Nephron progenitor cell (in vitro differentiated cells): ENCODE data around the gene MAGI2.

Experiments
- DNase-seq: peaks from one replicate; pipeline ENCODE4 v3.0.0; 2021
- H3K27ac Mint-ChIP-seq: 2 replicates; pipeline ENCODE4 v1.8.0; 2021; ENCODE audit warnings: mild to moderate bottlenecking, moderate library complexity, mixed read lengths
- H3K27me3 Mint-ChIP-seq: 2 replicates; pipeline ENCODE4 v1.8.0; 2021; ENCODE audit warnings: mild to moderate bottlenecking, low read depth, mixed read lengths; ENCODE audit not compliant: poor library complexity
- H3K36me3 Mint-ChIP-seq: 2 replicates; pipeline ENCODE4 v1.8.0; 2021; ENCODE audit warnings: low read depth, mixed read lengths
- H3K4me1 Mint-ChIP-seq: 2 replicates; pipeline ENCODE4 v1.8.0; 2021; ENCODE audit warnings: mixed read lengths
- H3K4me3 Mint-ChIP-seq: 2 replicates; pipeline ENCODE4 v1.8.0; 2021; ENCODE audit warnings: mild to moderate bottlenecking, moderate library complexity, mixed read lengths
- H3K9me3 Mint-ChIP-seq: 2 replicates; pipeline ENCODE4 v1.8.0; 2021; ENCODE audit warnings: mild to moderate bottlenecking, moderate library complexity, mixed read lengths
- TF ChIP-seq, protein P1 (sequence below): fragments of 200-600 bp; sonication (generic); IDR thresholded peaks from 2 replicates; pipeline ENCODE4 v1.5.0; 2021; ENCODE audit warnings: antibody characterized with exemption

Gene MAGI2

DNA sequence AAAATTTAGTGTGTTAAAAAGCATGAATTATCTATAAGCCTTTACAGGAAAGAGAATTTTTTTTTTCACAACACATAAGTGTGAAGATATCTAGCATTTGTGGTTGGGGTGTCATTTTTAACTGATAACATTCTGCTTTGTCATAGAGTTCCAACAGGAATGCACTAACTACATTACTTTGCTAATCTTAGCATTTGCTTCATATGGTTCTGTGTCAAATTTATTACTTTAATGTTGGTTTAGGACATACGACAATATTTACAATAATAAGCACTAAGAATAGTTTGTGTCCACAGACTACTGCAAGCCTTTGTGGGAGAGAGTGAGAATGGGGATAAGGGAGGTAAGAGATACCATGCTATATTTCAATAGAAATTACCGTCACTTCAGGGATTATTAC, 40.6 kb upstream of the MAGI2 start:
- no peaks in the 10 kb centered on the region for H3K4me1 Mint-ChIP-seq
- no peaks in the 10 kb centered on the region for H3K27me3 Mint-ChIP-seq
- no peak for DNase-seq
- no peak overlapping the region for H3K27ac Mint-ChIP-seq
- H3K36me3 Mint-ChIP-seq: no peaks in the 10 kb centered on the region
- no peaks in the 10 kb centered on the region for H3K9me3 Mint-ChIP-seq
- TF ChIP-seq, protein P1, sequence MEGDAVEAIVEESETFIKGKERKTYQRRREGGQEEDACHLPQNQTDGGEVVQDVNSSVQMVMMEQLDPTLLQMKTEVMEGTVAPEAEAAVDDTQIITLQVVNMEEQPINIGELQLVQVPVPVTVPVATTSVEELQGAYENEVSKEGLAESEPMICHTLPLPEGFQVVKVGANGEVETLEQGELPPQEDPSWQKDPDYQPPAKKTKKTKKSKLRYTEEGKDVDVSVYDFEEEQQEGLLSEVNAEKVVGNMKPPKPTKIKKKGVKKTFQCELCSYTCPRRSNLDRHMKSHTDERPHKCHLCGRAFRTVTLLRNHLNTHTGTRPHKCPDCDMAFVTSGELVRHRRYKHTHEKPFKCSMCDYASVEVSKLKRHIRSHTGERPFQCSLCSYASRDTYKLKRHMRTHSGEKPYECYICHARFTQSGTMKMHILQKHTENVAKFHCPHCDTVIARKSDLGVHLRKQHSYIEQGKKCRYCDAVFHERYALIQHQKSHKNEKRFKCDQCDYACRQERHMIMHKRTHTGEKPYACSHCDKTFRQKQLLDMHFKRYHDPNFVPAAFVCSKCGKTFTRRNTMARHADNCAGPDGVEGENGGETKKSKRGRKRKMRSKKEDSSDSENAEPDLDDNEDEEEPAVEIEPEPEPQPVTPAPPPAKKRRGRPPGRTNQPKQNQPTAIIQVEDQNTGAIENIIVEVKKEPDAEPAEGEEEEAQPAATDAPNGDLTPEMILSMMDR: no peak
- H3K4me3 Mint-ChIP-seq: no peak overlapping the region

DNA sequence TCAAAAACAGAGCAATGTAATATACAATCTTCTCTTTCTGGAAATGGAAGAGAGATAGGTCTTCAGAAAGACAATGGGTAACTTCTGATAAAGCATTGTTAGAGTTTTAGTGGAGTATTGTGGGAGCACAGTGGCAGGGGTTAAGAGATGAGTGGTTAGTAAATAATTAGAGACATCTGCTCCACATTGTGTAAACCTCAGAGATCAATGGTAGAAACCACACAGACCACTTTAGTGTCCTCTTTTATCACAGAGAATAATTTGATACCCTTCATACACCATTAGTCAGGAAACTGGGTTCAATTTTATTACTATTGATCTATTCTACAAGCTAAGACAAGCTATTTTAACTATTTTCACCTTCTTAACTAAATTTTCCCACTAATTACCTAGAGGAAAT, 35.9 kb upstream of the MAGI2 start:
- TF ChIP-seq, protein P1: no peak
- no peaks in the 10 kb centered on the region for H3K9me3 Mint-ChIP-seq
- no peak overlapping the region for H3K4me3 Mint-ChIP-seq
- H3K4me1 Mint-ChIP-seq: no peaks in the 10 kb centered on the region
- no peak for DNase-seq
- H3K36me3 Mint-ChIP-seq: no peaks in the 10 kb centered on the region
- no peaks in the 10 kb centered on the region for H3K27me3 Mint-ChIP-seq
- no peak overlapping the region for H3K27ac Mint-ChIP-seq

DNA sequence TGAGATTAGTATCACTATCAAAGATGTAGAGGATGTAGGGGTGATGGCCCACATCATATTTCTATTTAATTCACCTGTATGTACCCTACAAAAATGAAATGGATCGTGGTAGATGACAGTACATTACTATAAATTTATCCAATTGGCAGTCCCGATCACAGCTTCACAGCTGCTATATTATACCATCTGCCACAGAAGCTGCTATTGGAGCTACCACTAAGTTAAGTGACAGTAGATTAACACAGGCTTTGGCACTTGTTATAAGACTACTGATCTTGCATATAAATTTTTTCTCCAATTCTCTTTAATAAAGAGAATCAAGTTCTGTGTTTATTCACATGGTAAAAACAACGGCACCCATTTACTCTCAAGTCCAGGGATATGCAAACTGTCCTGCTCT, 24.9 kb upstream of the MAGI2 start:
- Mint-ChIP-seq H3K27me3 (no peaks in the 10 kb centered on the region), H3K4me3 (no peak overlapping the region), H3K9me3 (peaks cover under 1% of the 10 kb centered on the region), H3K27ac (no peak overlapping the region), H3K4me1 (no peaks in the 10 kb centered on the region), H3K36me3 (no peaks in the 10 kb centered on the region)
- DNase-seq: no peak
- TF ChIP-seq, protein P1: no peak

DNA sequence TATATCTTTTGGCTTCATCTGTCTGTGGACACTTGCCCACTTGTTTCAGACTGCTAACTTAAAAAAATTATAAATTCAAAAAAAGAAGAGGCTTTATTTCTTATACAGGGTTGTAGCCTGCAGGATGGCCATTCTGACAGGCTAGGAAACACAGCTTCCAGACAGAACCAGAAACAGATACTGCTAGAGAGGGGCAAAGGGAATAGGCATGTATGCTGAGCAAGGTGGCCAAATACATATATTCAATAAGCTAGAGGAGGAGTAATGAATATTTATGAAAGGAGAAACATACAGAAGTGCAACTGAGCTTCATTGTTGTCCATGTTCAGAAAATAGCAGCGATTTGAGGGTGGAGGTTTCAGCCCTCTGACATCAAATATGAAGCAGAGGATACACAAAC, 22.0 kb upstream of the MAGI2 start:
- Mint-ChIP-seq H3K4me1 (no peaks in the 10 kb centered on the region), H3K27me3 (no peaks in the 10 kb centered on the region), H3K36me3 (no peaks in the 10 kb centered on the region), H3K9me3 (peaks cover 4% of the 10 kb centered on the region), H3K27ac (no peak overlapping the region), H3K4me3 (no peak overlapping the region)
- DNase-seq: no peak
- TF ChIP-seq, protein P1: no peak

DNA sequence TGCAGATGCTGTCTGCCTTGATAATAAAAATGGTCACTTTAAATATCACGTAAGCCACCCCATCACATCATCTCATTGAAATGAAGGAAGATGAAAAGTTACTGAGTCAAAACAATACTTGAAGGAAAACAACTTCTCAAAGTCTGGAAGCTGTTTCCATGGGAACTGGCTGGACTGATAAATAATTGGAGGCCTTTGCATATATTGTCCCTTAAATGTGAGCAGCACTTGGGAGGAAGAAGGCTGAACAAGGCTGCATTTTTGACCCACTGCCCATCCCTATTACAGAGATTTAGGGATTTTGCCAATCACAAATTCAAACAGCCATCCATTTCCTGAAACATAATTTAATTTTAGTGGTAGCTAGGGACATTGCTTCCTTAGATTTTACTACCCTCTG, 18.2 kb upstream of the MAGI2 start:
- Mint-ChIP-seq H3K4me3 (no peak overlapping the region), H3K9me3 (peaks cover 4% of the 10 kb centered on the region), H3K27ac (no peak overlapping the region), H3K4me1 (no peaks in the 10 kb centered on the region), H3K36me3 (no peaks in the 10 kb centered on the region), H3K27me3 (no peaks in the 10 kb centered on the region)
- DNase-seq: no peak
- TF ChIP-seq, protein P1: no peak

DNA sequence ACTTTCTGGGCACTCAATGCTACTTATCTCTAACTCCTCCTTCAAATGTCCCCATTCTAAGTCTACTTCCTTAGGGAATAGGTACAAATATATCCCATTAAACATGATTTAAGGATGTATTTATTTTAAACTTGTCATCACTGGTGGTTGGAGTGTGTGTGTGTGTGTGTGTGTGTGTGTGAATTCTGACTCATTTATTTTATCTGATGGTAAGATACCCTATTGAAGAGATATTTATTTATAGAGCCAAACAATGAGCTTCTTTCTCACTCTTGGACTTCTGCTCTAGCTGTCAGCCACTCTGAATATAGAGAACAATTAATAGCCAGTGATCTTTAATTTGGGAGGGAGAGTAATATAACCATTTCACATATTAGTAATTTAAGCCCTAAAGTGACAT, 17.8 kb upstream of the MAGI2 start:
- TF ChIP-seq, protein P1: no peak
- Mint-ChIP-seq H3K27me3 (no peaks in the 10 kb centered on the region), H3K27ac (no peak overlapping the region), H3K9me3 (peaks cover 4% of the 10 kb centered on the region), H3K36me3 (no peaks in the 10 kb centered on the region), H3K4me1 (no peaks in the 10 kb centered on the region), H3K4me3 (no peak overlapping the region)
- no peak for DNase-seq
